B cell (primary cell): ENCODE measurements around the gene MYOM3.

Experiments used
- CTCF ChIP-seq: fragments of 200-600 bp; IDR thresholded peaks from one replicate; pipeline ENCODE4 v1.8.0; 2022; ENCODE audit warnings: antibody characterized with exemption, mild to moderate bottlenecking
- EZH2 ChIP-seq: IDR thresholded peaks from 2 replicates; pipeline ENCODE4 v1.6.1; 2012; ENCODE audit warnings: borderline replicate concordance, low read depth, mild to moderate bottlenecking, moderate library complexity, low read length; ENCODE audit not compliant: insufficient read depth, poor library complexity, severe bottlenecking

DNA sequence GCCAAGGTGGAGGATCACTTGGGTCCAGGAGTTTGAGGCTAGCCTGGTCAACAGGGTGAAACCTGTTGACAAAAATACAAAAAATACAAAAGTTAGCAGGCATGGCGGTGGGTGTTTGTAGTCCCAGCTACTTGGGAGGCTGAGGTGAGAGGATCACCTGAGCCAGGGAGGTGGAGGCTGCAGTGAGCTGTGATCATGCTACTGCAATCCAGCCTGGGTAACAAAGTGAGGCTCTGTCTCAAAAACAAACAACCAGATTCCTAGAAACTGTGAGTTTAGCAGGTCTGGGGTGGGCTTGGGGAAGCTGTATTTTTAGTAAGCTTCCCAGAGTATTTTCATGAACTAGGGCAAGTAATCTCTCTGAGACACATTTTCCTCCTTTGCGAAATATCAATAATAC lies 5.2 kb upstream of the MYOM3 start:
- no peak for TF ChIP-seq CTCF
- TF ChIP-seq EZH2 = no peak
